OCI-LY1 (cell line): Measurements from ENCODE around the gene SEC14L1.
A peak's percentile ranks its signal among the peaks of the same experiment; 100 is the strongest.

Source experiments
- H2AFZ ChIP-seq: fragments of 200-600 bp; sonication (generic), shearing (Covaris generic); 2 replicates; pipeline ENCODE4 v1.6.0; 2014; ENCODE audit warnings: antibody characterized with exemption, mild to moderate bottlenecking, low read length
- H3F3A ChIP-seq: fragments of 200-600 bp; sonication (generic), shearing (Covaris generic); 2 replicates; pipeline ENCODE4 v1.6.0; 2014; ENCODE audit warnings: mild to moderate bottlenecking, antibody characterized with exemption, low read length, moderate library complexity; ENCODE audit not compliant: insufficient read depth
- H3K27ac ChIP-seq: fragments of 200-600 bp; sonication (generic); 2 replicates; pipeline ENCODE4 v1.5.1; 2014; ENCODE audit warnings: low read length, mixed run types, mild to moderate bottlenecking, low read depth; ENCODE audit not compliant: poor library complexity, severe bottlenecking
- H3K27me3 ChIP-seq: fragments of 200-600 bp; sonication (generic); 2 replicates; pipeline ENCODE4 v1.6.0; 2014; ENCODE audit warnings: antibody characterized with exemption, mild to moderate bottlenecking, low read length, moderate library complexity; ENCODE audit not compliant: insufficient read depth
- H3K36me3 ChIP-seq: fragments of 200-600 bp; sonication (generic); 2 replicates; pipeline ENCODE4 v1.6.1; 2014; ENCODE audit warnings: mild to moderate bottlenecking, antibody characterized with exemption, low read length, moderate library complexity, mixed read lengths; ENCODE audit not compliant: insufficient read depth
- H3K4me1 ChIP-seq: fragments of 200-600 bp; sonication (generic); 2 replicates; pipeline ENCODE4 v1.5.1; 2014; ENCODE audit warnings: mild to moderate bottlenecking, low read length, moderate library complexity; ENCODE audit not compliant: insufficient read depth, severe bottlenecking
- H3K4me2 ChIP-seq: fragments of 200-600 bp; sonication (generic), shearing (Covaris generic); 2 replicates; pipeline ENCODE4 v1.6.1; 2014; ENCODE audit warnings: low read length
- H3K4me3 ChIP-seq: fragments of 200-600 bp; sonication (generic); 2 replicates; pipeline ENCODE4 v1.5.1; 2014; ENCODE audit warnings: low read length, low read depth, mild to moderate bottlenecking, mixed read lengths; ENCODE audit not compliant: poor library complexity, severe bottlenecking
- H3K79me2 ChIP-seq: fragments of 200-600 bp; shearing (Covaris generic); 2 replicates; pipeline ENCODE4 v1.6.1; 2016; ENCODE audit warnings: mixed run types, low read length, mixed read lengths; ENCODE audit not compliant: insufficient read depth
- H3K9ac ChIP-seq: fragments of 200-600 bp; sonication (generic), shearing (Covaris generic); 2 replicates; pipeline ENCODE4 v1.6.1; 2014; ENCODE audit warnings: mild to moderate bottlenecking, low read length, mixed read lengths
- H3K9me2 ChIP-seq: fragments of 200-600 bp; sonication (generic), shearing (Covaris generic); 2 replicates; pipeline ENCODE4 v1.6.1; 2014; ENCODE audit warnings: low read depth, mild to moderate bottlenecking, low read length, mixed read lengths
- H3K9me3 ChIP-seq: fragments of 200-600 bp; shearing (Covaris generic); 2 replicates; pipeline ENCODE4 v1.6.1; 2014; ENCODE audit warnings: low read length, mixed read lengths
- H4K20me1 ChIP-seq: fragments of 200-600 bp; sonication (generic), shearing (Covaris generic); 2 replicates; pipeline ENCODE4 v1.6.0; 2016; ENCODE audit warnings: mild to moderate bottlenecking, low read length; ENCODE audit not compliant: insufficient read depth
- CTCF ChIP-seq: fragments of 200-600 bp; sonication (generic), shearing (Covaris generic); IDR thresholded peaks from 2 replicates; pipeline ENCODE4 v1.5.1; 2017; ENCODE audit warnings: mild to moderate bottlenecking, antibody characterized with exemption, low read length, moderate library complexity, mixed read lengths
- EZH2 ChIP-seq: fragments of 200-600 bp; sonication (generic), shearing (Covaris generic); IDR thresholded peaks from 2 replicates; pipeline ENCODE4 v1.8.0; 2017; ENCODE audit warnings: borderline replicate concordance, mixed run types, mild to moderate bottlenecking, antibody characterized with exemption, low read length, moderate library complexity, mixed read lengths

SEC14L1 gene

GRCh38 chr17:77208856-77209255 lies 68.1 kb downstream of the SEC14L1 start:
- H3K27ac ChIP-seq, result peak overlapping the region; percentile 97
- peaks cover 5% of the 10 kb centered on the region for H3F3A ChIP-seq
- no peaks in the 10 kb centered on the region for H4K20me1 ChIP-seq
- H3K4me1 ChIP-seq, result peaks cover 99% of the 10 kb centered on the region
- no peaks in the 10 kb centered on the region for H3K9me2 ChIP-seq
- no peaks in the 10 kb centered on the region for H3K9me3 ChIP-seq
- peak overlapping the region; percentile 6; the same call in 1 of the 2 replicates for H3K9ac ChIP-seq
- H2AFZ ChIP-seq, result no peak overlapping the region
- H3K36me3 ChIP-seq, result peaks cover 86% of the 10 kb centered on the region
- no peak overlapping the region for H3K4me3 ChIP-seq
- no peaks in the 10 kb centered on the region for H3K79me2 ChIP-seq
- no peak overlapping the region; the same call in 1 of the 2 replicates for H3K4me2 ChIP-seq
- no peaks in the 10 kb centered on the region for H3K27me3 ChIP-seq
- TF ChIP-seq EZH2 (no peak), CTCF (no peak)

GRCh38 chr17:77209330-77209748 lies 68.6 kb downstream of the SEC14L1 start:
- Histone ChIP-seq H3F3A (peaks cover 5% of the 10 kb centered on the region), H3K27ac (peak overlapping the region; percentile 97), H3K9me2 (no peaks in the 10 kb centered on the region), H3K9me3 (no peaks in the 10 kb centered on the region), H3K4me3 (no peak overlapping the region), H3K9ac (no peak overlapping the region; the same call in 1 of the 2 replicates), H2AFZ (no peak overlapping the region), H4K20me1 (no peaks in the 10 kb centered on the region), H3K27me3 (no peaks in the 10 kb centered on the region), H3K36me3 (peaks cover 88% of the 10 kb centered on the region), H3K79me2 (no peaks in the 10 kb centered on the region), H3K4me1 (peaks cover 96% of the 10 kb centered on the region), H3K4me2 (no peak overlapping the region; the same call in 1 of the 2 replicates)
- TF ChIP-seq CTCF, result no peak
- TF ChIP-seq EZH2, result no peak

GRCh38 chr17:77210331-77210730 lies 69.6 kb downstream of the SEC14L1 start:
- Histone ChIP-seq H3K4me2 (peak overlapping the region; percentile 63), H3F3A (peaks cover 5% of the 10 kb centered on the region), H3K36me3 (peaks cover 88% of the 10 kb centered on the region)

More at GRCh38 chr17:77210331-77210730, 69.6 kb downstream of the SEC14L1 start:
- H2AFZ ChIP-seq, result no peak overlapping the region
- H4K20me1 ChIP-seq, result no peaks in the 10 kb centered on the region
- H3K9me3 ChIP-seq, result no peaks in the 10 kb centered on the region
- peak overlapping the region; percentile 97 for H3K27ac ChIP-seq
- H3K27me3 ChIP-seq, result no peaks in the 10 kb centered on the region
- H3K9ac ChIP-seq, result peak overlapping the region; percentile 60
- H3K9me2 ChIP-seq, result no peaks in the 10 kb centered on the region
- TF ChIP-seq CTCF, result no peak
- no peak for TF ChIP-seq EZH2
- H3K4me1 ChIP-seq, result peaks cover 91% of the 10 kb centered on the region
- no peaks in the 10 kb centered on the region for H3K79me2 ChIP-seq
- no peak overlapping the region for H3K4me3 ChIP-seq
